EH (cell line): ENCODE measurements around the gene THEM4.
A peak's percentile ranks its signal among the peaks of the same experiment; 100 is the strongest.
"Not testable (repeated sequence)": the region's sequence is repeated elsewhere in the genome, so short reads cannot be mapped to it uniquely, and the experiment has no call there.

Source experiments
- DNase-seq: peaks from one replicate; pipeline ENCODE4 v3.0.0-alpha.2; 2015; ENCODE audit warnings: low read depth

THEM4 gene

DNA sequence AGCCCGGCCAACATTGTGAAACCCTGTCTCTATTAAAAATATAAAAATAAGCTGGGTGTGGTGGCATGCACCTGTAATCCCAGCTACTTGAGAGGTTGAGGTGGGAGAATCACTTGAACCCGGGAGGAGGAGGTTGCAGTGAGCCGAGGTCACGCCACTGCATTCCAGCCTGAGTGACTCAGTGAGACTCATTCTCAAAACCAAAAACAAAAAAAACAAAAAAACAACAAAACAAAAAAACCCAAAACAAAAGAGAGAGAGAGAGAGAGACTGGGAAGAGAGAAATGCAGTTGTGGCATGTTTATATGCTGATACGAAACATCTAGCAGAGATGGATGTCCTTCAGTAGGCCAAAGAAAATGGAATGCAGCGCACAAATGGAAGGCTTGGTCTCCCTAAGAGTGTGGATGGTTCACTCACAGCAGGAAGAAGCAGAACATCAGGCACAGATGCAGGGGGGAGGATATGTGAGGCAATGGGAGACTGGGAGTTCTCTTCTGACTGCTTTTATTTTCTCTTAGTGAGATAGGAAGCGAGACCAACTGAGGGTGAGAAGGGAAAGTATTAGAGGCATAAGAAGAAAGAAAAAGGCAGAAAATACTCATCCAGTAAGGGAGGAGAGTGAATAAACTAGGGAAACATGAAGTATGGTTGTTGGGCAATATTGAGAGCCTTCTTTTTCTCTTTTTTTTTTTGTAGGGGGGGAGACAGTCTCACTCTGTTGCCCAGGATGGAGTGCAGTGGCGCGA is 16.0 kb downstream of the THEM4 start:
- peak; percentile 11 for DNase-seq

- DNase-seq: peak; percentile 70
These were observed 17.1 kb downstream of the THEM4 start for GRCh38 chr1:151892190-151892589.

- no peak for DNase-seq
These were observed 17.8 kb downstream of the THEM4 start for GRCh38 chr1:151891512-151891911.

GRCh38 chr1:151888972-151889570 is 20.2 kb downstream of the THEM4 start:
- DNase-seq: no peak

GRCh38 chr1:151887028-151887427 is 22.3 kb downstream of the THEM4 start:
- peak; percentile 46 for DNase-seq

DNA sequence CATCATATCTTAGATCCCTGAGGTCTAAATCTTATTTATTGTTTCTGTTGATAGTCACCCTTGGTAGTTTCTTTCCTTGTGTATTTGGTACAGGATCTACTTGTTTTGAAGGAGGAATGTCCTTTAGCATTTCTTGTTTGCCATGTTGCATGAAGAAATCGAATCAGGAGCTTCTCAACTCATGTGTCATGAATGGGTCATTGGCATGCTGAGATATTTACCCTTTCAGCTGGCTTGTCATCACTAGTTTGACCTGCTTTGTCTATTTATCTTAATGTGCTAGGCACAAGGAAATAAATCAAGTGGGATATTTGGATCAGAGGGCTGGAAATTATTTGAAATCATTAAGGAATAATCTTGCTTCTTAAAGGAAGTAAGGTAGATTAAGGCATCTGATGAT is 23.8 kb downstream of the THEM4 start:
- DNase-seq: no peak

DNA sequence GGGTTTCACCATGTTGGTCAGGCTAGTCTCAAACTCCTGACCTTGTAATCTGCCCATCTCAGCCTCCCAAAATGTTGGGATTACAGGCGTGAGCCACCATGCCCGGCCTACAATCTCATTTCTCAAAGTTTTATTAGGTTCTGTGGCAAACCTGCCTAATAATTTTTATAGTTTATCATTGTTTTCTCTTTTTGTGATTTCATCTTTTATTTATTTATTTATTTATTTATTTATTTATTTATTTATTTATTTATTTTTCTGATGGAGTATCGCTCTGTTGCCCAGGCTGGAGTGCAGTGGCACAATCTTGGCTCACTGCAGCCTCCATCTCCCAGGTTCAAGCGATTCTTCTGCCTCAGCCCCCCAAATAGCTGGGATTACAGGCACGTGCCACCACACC is 24.4 kb downstream of the THEM4 start:
- not testable (repeated sequence) for DNase-seq

DNA sequence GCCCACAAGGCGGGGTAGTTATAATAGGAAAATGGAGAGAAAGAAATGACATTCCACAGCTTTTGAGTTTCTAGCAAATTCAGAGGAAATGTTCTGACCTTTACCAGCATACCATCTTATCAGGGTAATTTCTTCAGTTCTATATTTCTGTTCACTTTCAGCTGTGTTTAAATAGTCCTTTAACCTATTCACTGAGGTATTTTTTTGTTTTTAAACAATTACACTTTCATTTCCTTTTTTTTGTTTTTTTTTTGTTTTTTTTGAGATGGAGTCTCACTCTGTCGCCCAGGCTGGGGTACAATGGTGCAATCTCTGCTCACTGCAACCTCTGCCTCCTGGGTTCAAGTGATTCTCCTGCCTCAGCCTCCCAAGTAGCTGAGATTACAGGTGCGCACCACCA is 24.9 kb downstream of the THEM4 start:
- not testable (repeated sequence) for DNase-seq

DNA sequence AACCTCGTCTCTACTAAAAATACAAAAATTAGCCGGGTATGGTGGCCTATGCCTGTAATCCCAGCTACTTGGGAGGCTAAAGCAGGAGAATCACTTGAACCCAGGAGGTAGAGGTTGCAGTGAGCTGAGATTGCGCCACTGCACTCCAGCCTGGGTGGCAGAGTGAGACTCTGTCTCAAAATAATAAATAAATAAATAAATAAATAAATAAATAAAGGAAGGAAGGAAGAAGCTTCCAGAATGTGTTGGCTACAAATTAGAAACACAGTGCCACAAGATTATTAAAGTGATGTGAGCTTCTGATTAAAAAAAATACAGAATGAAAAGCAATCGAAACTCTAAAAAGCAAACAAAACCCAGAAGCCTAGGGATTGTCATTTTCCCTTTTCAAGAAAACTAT is 25.4 kb downstream of the THEM4 start:
- DNase-seq: not testable (repeated sequence)

DNA sequence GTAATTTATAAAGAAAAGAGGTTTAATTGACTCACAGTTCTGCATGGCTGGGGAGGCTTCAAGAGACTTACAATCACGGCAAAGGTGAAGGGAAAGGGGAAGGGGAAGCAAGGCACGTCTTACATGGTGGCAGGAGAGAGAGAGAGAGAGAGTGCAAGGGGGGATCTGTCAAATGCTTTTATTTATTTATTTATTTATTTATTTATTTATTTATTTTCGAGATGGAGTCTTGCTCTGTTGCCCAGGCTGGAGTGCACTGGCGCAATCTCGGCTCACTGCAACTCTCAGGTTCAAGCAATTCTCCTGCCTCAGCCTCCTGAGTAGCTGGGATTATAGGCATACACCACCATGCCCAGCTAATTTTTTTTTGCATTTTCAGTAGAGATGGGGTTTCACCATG is 26.4 kb downstream of the THEM4 start:
- not testable (repeated sequence) for DNase-seq

- DNase-seq: no peak
These were observed 26.8 kb downstream of the THEM4 start for GRCh38 chr1:151882466-151882865.

GRCh38 chr1:151881479-151881878 is 27.8 kb downstream of the THEM4 start:
- DNase-seq: no peak

- no peak for DNase-seq
These were observed 33.8 kb downstream of the THEM4 start for GRCh38 chr1:151875419-151876097.

GRCh38 chr1:151872776-151873175 is 36.5 kb downstream of the THEM4 start:
- not testable (repeated sequence) for DNase-seq

DNA sequence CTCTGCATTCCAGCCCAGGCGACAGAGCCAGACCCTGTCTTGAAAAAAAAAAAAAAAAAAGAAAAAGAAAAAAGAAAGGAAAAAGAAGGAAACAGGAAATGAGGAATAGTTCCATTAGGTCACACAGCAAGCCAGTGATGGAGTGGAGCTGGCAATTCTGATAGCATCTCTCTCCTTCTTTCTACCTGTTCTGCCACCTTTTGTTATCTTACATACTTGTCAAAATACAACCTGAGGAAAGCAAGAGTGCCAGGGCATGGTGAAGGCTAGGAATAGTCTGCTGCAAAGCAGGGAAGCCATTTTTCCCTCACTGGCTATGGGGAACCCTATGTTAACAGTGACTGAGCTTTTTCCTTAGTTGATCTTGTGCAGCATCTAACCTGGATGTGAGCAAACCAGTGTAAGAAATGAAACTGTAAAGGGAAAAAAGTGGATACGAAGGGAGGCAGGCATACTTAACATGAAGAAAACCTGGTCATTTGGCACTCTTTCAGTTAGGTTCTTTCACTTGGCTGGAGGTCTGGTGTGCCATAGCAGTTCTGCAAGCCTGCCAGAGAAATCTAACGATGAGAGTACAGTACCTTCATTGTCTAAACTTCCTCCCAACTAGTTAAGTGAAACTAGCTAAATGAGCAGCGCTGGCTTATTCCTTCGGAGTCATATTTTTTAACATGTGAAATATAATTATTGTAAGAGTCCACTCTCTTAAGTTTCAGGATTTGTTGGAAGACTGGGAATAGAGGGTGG is 37.9 kb downstream of the THEM4 start:
- no peak for DNase-seq

DNA sequence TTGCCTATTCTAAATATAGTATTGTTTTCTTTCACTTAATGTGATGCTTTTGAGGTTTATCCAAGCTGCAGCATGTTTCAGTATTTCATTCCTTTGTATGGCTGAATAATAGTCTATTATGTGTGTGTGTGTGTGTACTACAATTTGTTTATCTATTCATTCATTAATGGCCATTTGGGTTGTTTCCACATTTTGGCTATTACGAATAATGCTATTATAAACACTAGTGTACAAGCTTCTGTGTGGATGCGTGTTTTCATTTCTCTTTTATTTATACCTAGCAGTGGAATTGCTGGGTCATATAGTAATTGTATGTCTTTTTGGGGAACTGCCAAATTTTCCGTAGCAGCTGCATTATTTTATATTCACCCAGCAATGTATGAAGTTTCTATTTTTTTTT is 40.8 kb downstream of the THEM4 start:
- DNase-seq: no peak

DNA sequence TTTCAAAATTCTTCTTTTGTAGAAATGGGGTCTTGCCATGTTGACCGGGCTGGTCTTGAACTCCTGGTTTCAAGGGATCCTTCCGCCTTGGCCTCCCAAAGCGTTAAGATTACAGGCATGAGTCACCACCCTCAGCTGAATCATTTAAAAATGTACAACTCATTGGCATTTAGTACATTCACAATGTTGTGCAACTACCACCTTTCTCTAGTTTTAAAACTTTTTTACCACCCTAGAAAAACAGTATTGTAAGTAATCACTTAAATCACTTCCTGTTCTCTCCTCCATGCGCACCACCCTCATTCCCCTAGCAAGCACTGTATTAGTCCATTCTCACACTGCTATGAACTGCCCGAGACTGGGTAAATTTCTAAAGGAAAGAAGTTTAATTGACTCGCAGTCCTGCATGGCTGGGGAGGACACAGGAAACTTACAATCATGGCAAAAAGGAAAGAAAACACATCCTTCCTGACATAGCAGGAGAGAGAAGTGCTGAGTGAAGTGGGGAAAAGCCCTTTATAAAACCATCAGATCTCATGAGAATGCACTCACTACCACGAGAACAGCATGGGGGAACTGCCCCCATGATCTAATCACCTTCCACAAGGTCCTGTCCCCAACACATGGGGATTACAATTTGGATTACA is 41.4 kb downstream of the THEM4 start:
- peak; percentile 67 for DNase-seq

DNA sequence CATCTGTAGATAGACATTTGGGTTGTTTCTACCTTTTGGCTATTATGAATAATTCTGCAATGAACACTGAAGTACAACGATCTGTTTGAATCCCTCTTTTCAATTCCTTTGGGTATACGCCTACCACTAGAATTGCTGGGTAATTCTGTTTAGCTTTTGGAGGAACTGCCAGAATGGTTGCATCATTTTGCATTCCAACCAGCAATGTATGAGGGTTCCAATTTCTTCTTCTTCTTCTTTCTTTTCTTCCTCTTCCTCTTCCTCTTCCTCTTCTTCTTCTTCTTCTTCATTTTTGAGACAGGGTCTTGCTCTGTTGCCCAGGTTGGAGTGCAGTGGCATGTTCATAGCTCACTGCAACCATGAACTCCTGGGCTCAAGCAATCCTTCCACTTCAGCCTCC is 42.0 kb downstream of the THEM4 start:
- no peak for DNase-seq

- no peak for DNase-seq
These were observed 44.9 kb downstream of the THEM4 start for GRCh38 chr1:151864411-151864810.

GRCh38 chr1:151862604-151863003 is 46.7 kb downstream of the THEM4 start:
- DNase-seq: no peak

DNA sequence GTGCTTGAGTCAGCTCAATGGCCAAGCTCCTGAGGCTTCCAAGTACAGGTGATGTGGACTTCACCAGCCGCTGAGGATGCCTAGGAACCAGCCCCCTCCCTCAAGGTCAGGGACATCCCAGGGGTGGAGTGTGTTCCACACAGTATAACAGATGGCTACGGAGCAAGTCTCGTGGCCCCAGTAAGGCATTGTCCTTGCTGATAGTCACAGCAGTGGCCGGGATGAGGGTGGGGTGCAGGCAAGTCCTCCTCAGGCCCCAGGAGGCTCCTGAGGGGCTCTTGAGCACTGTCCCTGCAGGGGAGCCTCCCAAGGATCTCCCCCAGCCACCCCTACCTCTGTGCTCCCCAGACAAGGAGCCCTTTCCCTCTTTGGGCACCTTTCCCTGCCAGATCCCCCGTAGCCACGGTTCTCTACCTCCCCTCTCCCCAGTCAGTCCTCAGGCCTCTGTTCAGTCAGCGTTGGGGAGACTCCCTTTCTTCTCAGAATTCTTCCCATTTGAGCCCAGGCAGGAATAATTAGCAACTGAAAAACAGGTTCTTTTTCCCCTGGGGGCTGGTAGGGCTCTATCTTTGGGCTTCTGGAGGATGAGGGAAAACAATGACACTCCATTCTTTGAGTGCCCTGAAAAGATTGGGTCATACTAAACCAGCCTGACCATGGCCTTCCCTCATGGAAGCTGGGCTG is 48.7 kb downstream of the THEM4 start:
- no peak for DNase-seq
